A673 (cell line): ENCODE results near the gene GNG12. TPM values are rescaled to one million over a fixed set of nuclear protein-coding genes. Genes with fewer than 3 reads are reported as not detected.

Source experiments
- BruUV-seq: library from RNA; stranded (reverse); fragments of 400-500 nt; replicated peaks from 2 replicates; lab custom pipeline; 2021; lab: Mats Ljungman, UMichigan
- CTCF ChIA-PET: fragments of 300-600 bp; sonication (Branson Sonifier 250); formaldehyde crosslinking; loops from one replicate; lab custom pipeline; 2022; ENCODE audit warnings: antibody characterized with exemption; lab: Charles Lee
- POLR2A ChIA-PET: fragments of 300-600 bp; sonication (Branson Sonifier 250); formaldehyde crosslinking; loops from one replicate; lab custom pipeline; 2022; ENCODE audit warnings: antibody characterized with exemption; ENCODE audit not compliant: low non-redundant PET; lab: Charles Lee
- DNase-seq: peaks from one replicate; pipeline ENCODE4 v3.0.0-alpha.2; 2015; ENCODE audit warnings: low spot score
- H3K27ac ChIP-seq: fragments of 200-600 bp; sonication (generic); 2 replicates; pipeline ENCODE4 v1.5.1; 2016; ENCODE audit warnings: mixed run types, low read depth, mild to moderate bottlenecking, mixed read lengths, antibody characterized with exemption, low read length; ENCODE audit not compliant: poor library complexity, severe bottlenecking
- H3K27me3 ChIP-seq: fragments of 200-600 bp; sonication (generic); replicated peaks from 2 replicates; pipeline ENCODE4 v1.6.1; 2017; ENCODE audit warnings: mixed run types, low read depth, mild to moderate bottlenecking, mixed read lengths, antibody characterized with exemption, low read length; ENCODE audit not compliant: insufficient read depth, poor library complexity
- H3K36me3 ChIP-seq: fragments of 200-600 bp; sonication (generic); 2 replicates; pipeline ENCODE4 v1.6.1; 2016; ENCODE audit warnings: mixed run types, mild to moderate bottlenecking, mixed read lengths, antibody characterized with exemption, low read length; ENCODE audit not compliant: insufficient read depth, poor library complexity, severe bottlenecking
- H3K4me1 ChIP-seq: fragments of 200-600 bp; sonication (generic); 2 replicates; pipeline ENCODE4 v1.6.1; 2017; ENCODE audit warnings: mixed run types, mild to moderate bottlenecking, mixed read lengths, antibody characterized with exemption, low read length; ENCODE audit not compliant: insufficient read depth, poor library complexity, severe bottlenecking
- H3K4me3 ChIP-seq: fragments of 200-600 bp; sonication (generic); 2 replicates; pipeline ENCODE4 v1.5.1; 2016; ENCODE audit warnings: low read depth, mixed run types, mild to moderate bottlenecking, mixed read lengths, low read length; ENCODE audit not compliant: poor library complexity, severe bottlenecking
- H3K9me3 ChIP-seq: fragments of 200-600 bp; sonication (generic); 2 replicates; pipeline ENCODE4 v1.6.1; 2016; ENCODE audit warnings: mixed run types, low read depth, mild to moderate bottlenecking, mixed read lengths, antibody characterized with exemption, low read length; ENCODE audit not compliant: poor library complexity, severe bottlenecking
- CTCF ChIP-seq: fragments of 300-800, 200-600 bp; sonication (generic); conservative IDR thresholded peaks from 2 replicates; pipeline ENCODE4 v1.5.1; 2017; ENCODE audit warnings: low read depth, mild to moderate bottlenecking, antibody characterized with exemption, low read length, moderate library complexity, mixed read lengths
- EZH2 ChIP-seq: fragments of 200-600 bp; sonication (generic); IDR thresholded peaks from 2 replicates; pipeline ENCODE4 v1.6.1; 2017; ENCODE audit warnings: borderline replicate concordance, low read depth, mild to moderate bottlenecking, mixed read lengths, antibody characterized with exemption, low read length; ENCODE audit not compliant: poor library complexity, severe bottlenecking
- intact Hi-C: fragments of 100-400 bp; cut with micrococcal nuclease; formaldehyde crosslinking; loops from one replicate; pipeline ENCODE4 v1.10.0; 2022; ENCODE audit not compliant: unreplicated experiment
- total RNA-seq: library from RNA; stranded (reverse); gene quantifications from 2 replicates; pipeline ENCODE4 v1.2.3, GENCODE V29; 2021

The GNG12 gene
- total RNA-seq, 1 experiment from 2014 or later = 54.8 TPM

DNA sequence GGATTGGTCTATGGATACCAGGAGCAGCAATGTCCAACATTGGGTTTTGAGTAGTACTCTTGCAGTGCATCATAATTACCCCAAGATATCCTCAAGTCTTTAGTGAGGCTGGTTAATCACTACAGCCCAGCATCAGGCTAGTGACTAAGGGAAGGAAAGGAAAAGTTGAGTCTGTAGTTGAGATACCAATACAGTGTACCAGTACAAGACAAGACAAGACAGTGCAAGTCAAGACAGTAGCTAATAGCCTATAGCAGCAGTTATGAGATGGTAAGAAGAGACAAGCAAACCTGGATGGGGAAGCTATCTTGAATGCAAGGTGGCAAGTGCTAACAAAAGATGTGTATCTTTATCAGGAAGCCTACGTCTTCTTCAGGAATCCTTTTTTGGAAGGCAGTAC is 13.3 kb upstream of the GNG12 start:
- no TSS peak for BruUV-seq
- Histone ChIP-seq H3K27ac (no peak overlapping the region), H3K36me3 (no peaks in the 10 kb centered on the region), H3K27me3 (no peaks in the 10 kb centered on the region), H3K4me3 (no peak overlapping the region), H3K9me3 (no peaks in the 10 kb centered on the region), H3K4me1 (peaks cover 17% of the 10 kb centered on the region)
- ChIA-PET CTCF (no interaction called here), POLR2A (no interaction called here)
- TF ChIP-seq EZH2 = no peak
- TF ChIP-seq CTCF = no peak
- intact Hi-C loops = no loop called here
- DNase-seq = no peak

- H3K9me3 ChIP-seq = no peaks in the 10 kb centered on the region
- no peak for DNase-seq
- no peak for TF ChIP-seq EZH2
- no peak for TF ChIP-seq CTCF
- ChIA-PET POLR2A (no interaction called here), CTCF (no interaction called here)
- intact Hi-C loops = no loop called here
- no TSS peak for BruUV-seq
- H3K36me3 ChIP-seq = no peaks in the 10 kb centered on the region
- peaks cover 28% of the 10 kb centered on the region for H3K4me1 ChIP-seq
- no peak overlapping the region for H3K4me3 ChIP-seq
- H3K27ac ChIP-seq = no peak overlapping the region
- H3K27me3 ChIP-seq = no peaks in the 10 kb centered on the region
These were observed 11.7 kb upstream of the GNG12 start for GRCh38 chr1:67844988-67845387.

- no peaks in the 10 kb centered on the region for H3K9me3 ChIP-seq
- H3K27ac ChIP-seq = no peak overlapping the region
- BruUV-seq = TSS peak; percentile 40
- no peak for DNase-seq
- no peaks in the 10 kb centered on the region for H3K36me3 ChIP-seq
- intact Hi-C loops = no loop called here
- TF ChIP-seq EZH2 = no peak
- no peak for TF ChIP-seq CTCF
- H3K4me1 ChIP-seq = peaks cover 34% of the 10 kb centered on the region
- CTCF ChIA-PET = no interaction called here
- POLR2A ChIA-PET = no interaction called here
- H3K4me3 ChIP-seq = no peak overlapping the region
- H3K27me3 ChIP-seq = no peaks in the 10 kb centered on the region
These were observed 10.5 kb upstream of the GNG12 start for GRCh38 chr1:67843746-67844145.
